Measurements from ENCODE around the gene ADAMTSL5. TPM values are rescaled to one million over a fixed set of nuclear protein-coding genes. Genes with fewer than 3 reads are reported as not detected.

The ADAMTSL5 gene
- total and polyA plus RNA-seq, 10 donors: 0.13 to 2.0 (median 0.50) TPM

DNA sequence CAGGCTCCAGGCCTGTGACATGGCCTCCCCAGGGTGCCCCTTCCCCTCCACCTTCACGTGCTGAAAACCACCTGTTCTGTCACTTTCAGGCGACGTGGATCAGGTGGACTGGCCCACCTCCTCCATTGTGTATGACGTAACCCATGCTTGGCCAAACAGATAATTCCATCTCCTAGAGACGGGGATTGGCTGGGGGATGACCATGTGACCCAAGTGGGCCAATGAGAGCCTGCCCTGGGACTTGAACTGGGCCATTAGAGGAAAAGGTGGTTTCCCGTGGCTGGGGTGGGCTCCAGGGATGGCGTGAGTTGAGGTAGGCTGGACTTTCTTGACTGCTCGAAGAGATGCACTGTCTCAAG, 3.6 kb upstream of the ADAMTSL5 start:
- peaks cover 5 to 22% (median 15%) of the 10 kb centered on the region in 6 donors for H3K4me1 ChIP-seq
- WGBS, 5 donors: 67 to 75% (median 74%) methylated on average over 8 of the region's 8 CpGs
- no peak overlapping the region for H3K27ac ChIP-seq
- H3K36me3 ChIP-seq: no peaks in the 10 kb centered on the region
- TF ChIP-seq POLR2A (IDR thresholded peaks at IDR 0.05) (no peak), POLR2AphosphoS5 (IDR thresholded peaks at IDR 0.05) (no peak)
- TF ChIP-seq, protein P1, sequence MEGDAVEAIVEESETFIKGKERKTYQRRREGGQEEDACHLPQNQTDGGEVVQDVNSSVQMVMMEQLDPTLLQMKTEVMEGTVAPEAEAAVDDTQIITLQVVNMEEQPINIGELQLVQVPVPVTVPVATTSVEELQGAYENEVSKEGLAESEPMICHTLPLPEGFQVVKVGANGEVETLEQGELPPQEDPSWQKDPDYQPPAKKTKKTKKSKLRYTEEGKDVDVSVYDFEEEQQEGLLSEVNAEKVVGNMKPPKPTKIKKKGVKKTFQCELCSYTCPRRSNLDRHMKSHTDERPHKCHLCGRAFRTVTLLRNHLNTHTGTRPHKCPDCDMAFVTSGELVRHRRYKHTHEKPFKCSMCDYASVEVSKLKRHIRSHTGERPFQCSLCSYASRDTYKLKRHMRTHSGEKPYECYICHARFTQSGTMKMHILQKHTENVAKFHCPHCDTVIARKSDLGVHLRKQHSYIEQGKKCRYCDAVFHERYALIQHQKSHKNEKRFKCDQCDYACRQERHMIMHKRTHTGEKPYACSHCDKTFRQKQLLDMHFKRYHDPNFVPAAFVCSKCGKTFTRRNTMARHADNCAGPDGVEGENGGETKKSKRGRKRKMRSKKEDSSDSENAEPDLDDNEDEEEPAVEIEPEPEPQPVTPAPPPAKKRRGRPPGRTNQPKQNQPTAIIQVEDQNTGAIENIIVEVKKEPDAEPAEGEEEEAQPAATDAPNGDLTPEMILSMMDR (IDR thresholded peaks at IDR 0.05 in 8 of 11, conservative IDR thresholded peaks at IDR 0.05 in 3 of 11): no peak
- H3K4me3 ChIP-seq: no peak overlapping the region
- H3K27me3 ChIP-seq (replicated peaks in 1 of 7): peaks cover 0 to 98% (median 52%) of the 10 kb centered on the region in 7 donors
- intact Hi-C loops (cut with DNase I; ENCODE audit: low total_unique reads): no loop called here
- peaks cover 0 to 5% (median 0%) of the 10 kb centered on the region in 8 donors for H3K9me3 ChIP-seq
- DNase-seq: no peak

DNA sequence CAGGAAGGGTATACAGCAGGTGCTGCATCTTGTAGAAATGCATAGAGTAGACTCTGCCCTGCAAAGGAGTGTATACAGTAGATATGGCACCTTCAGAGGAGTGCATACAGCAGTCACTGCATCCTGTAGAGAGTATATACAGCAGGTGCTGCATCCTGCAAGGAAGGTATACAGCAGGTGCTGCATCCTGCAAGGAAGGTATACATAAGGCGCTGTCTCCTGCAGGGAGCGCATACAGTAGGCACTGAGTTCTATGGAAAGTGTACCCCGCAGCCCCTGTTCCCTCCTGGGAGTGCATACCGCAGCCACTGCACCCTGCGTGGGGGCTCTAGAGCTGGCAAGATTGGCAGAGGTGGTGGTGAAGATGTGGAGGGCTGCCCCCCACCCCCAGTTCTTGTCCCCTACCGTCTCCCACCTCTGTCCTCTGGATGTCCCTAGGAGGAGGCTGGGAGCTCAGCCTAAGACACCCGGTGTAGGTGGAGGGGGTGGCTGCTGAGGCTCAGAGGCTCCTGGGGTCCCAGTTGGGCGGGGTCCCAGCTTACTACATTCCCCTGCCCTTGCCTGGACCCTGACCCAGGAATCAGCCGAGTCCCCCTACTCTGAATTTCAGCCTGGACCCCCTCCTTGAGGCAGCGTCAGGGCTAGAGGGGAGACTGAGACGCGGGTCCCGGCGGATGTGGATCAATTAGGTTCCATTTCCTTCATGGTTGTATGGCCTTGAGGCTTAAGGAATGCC, 2.3 kb upstream of the ADAMTSL5 start:
- H3K9me3 ChIP-seq: peaks cover 0 to 5% (median 0%) of the 10 kb centered on the region in 8 donors
- H3K27ac ChIP-seq: no peak overlapping the region
- no peak overlapping the region for H3K4me3 ChIP-seq
- peaks cover 5 to 22% (median 15%) of the 10 kb centered on the region in 6 donors for H3K4me1 ChIP-seq
- intact Hi-C loops (cut with DNase I; ENCODE audit: low total_unique reads): no loop called here
- peaks cover 0 to 100% (median 55%) of the 10 kb centered on the region in 7 donors for H3K27me3 ChIP-seq (replicated peaks in 1 of 7)
- TF ChIP-seq POLR2A (IDR thresholded peaks at IDR 0.05): no peak
- TF ChIP-seq, protein P1 (IDR thresholded peaks at IDR 0.05 in 8 of 11, conservative IDR thresholded peaks at IDR 0.05 in 3 of 11): no peak
- no peak for TF ChIP-seq POLR2AphosphoS5 (IDR thresholded peaks at IDR 0.05)
- 51 to 74% (median 68%) methylated on average over 10 to 14 of the region's 14 CpGs for WGBS, 5 donors
- H3K36me3 ChIP-seq: no peaks in the 10 kb centered on the region
- DNase-seq: no peak

- 72 to 85% (median 74%) methylated on average over 7 to 10 of the region's 10 CpGs for WGBS, 5 donors
- TF ChIP-seq POLR2AphosphoS5 (IDR thresholded peaks at IDR 0.05) (no peak), POLR2A (IDR thresholded peaks at IDR 0.05) (no peak)
- TF ChIP-seq, protein P1 (IDR thresholded peaks at IDR 0.05 in 8 of 11, conservative IDR thresholded peaks at IDR 0.05 in 3 of 11): no peak
- no peak for DNase-seq
- Histone ChIP-seq H3K27ac (no peak overlapping the region), H3K4me1 (peaks cover 5 to 22% (median 15%) of the 10 kb centered on the region in 6 donors), H3K36me3 (no peaks in the 10 kb centered on the region), H3K27me3 (replicated peaks in 1 of 7) (peaks cover 0 to 97% (median 52%) of the 10 kb centered on the region in 7 donors), H3K4me3 (no peak overlapping the region), H3K9me3 (peaks cover 0 to 5% (median 0%) of the 10 kb centered on the region in 8 donors)
- intact Hi-C loops (cut with DNase I; ENCODE audit: low total_unique reads): no loop called here
These were observed 1.5 kb upstream of the ADAMTSL5 start for GRCh38 chr19:1514295-1514661.

- H3K4me1 ChIP-seq: peaks cover 5 to 23% (median 15%) of the 10 kb centered on the region in 6 donors
- TF ChIP-seq, protein P1 (IDR thresholded peaks at IDR 0.05 in 8 of 11, conservative IDR thresholded peaks at IDR 0.05 in 3 of 11): peak in 10 of 11 experiments; percentile 2 to 80 (median 60)
- TF ChIP-seq POLR2AphosphoS5 (IDR thresholded peaks at IDR 0.05): no peak
- H3K27me3 ChIP-seq (replicated peaks in 1 of 7): peaks cover 0 to 97% (median 51%) of the 10 kb centered on the region in 7 donors
- H3K9me3 ChIP-seq: peaks cover 0 to 5% (median 0%) of the 10 kb centered on the region in 8 donors
- intact Hi-C loops (cut with DNase I; ENCODE audit: low total_unique reads): no loop called here
- peak; percentile 89 for DNase-seq
- H3K4me3 ChIP-seq: peak overlapping the region in 6 of 8 donors; percentile 16 to 69 (median 37)
- no peaks in the 10 kb centered on the region for H3K36me3 ChIP-seq
- WGBS, 5 donors: 7 to 19% (median 9%) methylated on average over 31 to 52 of the region's 52 CpGs
- H3K27ac ChIP-seq: peak overlapping the region in 1 of 8 donors; percentile 24
These were observed 878 bp upstream of the ADAMTSL5 start for GRCh38 chr19:1513499-1514294.

Measured in spleen (tissue), 11 donors.